GM23248 (cell line): ENCODE results near the gene SUSD6.

Experiments used
- EZH2 ChIP-seq: fragments of 200-600 bp; sonication (generic); IDR thresholded peaks from 2 replicates; pipeline ENCODE4 v1.6.1; 2018; ENCODE audit warnings: antibody characterized with exemption, mild to moderate bottlenecking; ENCODE audit not compliant: insufficient read depth, poor library complexity, severe bottlenecking
- EZH2phosphoT487 ChIP-seq: fragments of 200-600 bp; sonication (generic); IDR thresholded peaks from 2 replicates; pipeline ENCODE4 v1.6.1; 2018; ENCODE audit warnings: antibody characterized with exemption, moderate library complexity, mild to moderate bottlenecking, low read depth; ENCODE audit not compliant: insufficient read depth

DNA sequence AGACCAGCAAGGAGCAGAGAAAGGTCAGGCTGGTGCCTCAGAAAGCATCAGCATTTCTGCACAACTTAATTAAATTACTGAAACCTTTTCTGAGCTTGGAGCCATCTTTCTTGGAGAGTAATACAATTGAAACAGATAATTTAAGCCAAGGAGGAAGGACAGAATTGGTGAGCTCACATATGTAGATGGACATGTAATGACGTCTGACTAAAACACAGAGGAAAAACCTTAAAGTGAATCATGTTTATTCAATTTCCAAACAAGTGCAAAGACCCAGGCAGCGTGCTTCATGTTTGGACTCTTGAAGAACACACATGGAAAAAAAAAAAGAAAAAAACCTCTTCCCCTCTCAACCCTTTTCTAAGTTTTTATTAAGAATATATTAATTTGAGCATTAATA, 19.0 kb downstream of the SUSD6 start:
- TF ChIP-seq EZH2 (no peak), EZH2phosphoT487 (no peak)
